Stromal cell of bone marrow (primary cell): ENCODE results near the gene DOLPP1.
A peak's percentile ranks its signal among the peaks of the same experiment; 100 is the strongest.

ENCODE experiments used
- DNase-seq: peaks from one replicate; pipeline ENCODE4 v3.0.0-alpha.2; 2012; ENCODE audit warnings: low read depth

The DOLPP1 gene

GRCh38 chr9:129139233-129139992 is 58.5 kb downstream of the DOLPP1 start:
- DNase-seq, result peak; percentile 92

- peak; percentile 100 for DNase-seq
Measured at GRCh38 chr9:129139993-129140396, 59.1 kb downstream of the DOLPP1 start.
